DMS 273 (cell line): ENCODE measurements around the gene MYBPC2.
A peak's percentile ranks its signal among the peaks of the same experiment; 100 is the strongest.

ENCODE experiments used
- DNase-seq: peaks from one replicate; lab custom pipeline; 2025; ENCODE audit not compliant: unreplicated experiment; lab: John Stamatoyannopoulos, UW

The MYBPC2 gene

DNA sequence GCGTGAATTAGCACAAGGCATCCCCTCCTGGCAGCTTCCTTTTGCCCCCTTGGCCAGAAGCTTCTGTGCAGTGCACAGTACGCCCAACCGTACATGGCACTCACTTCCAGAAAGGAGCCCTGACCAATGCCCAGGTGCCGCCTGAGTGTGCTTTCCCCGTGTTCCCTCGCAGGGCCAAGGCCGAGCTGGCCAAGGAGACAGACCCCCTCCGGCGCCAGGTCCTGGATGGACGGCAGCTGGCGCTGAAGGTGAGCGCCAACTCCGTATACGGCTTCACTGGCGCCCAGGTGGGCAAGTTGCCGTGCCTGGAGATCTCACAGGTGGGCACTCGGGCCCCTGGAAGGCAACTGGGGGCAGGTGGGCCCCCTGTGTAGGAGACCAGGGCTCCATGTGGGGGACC, 23.3 kb upstream of the MYBPC2 start:
- DNase-seq: no peak

DNA sequence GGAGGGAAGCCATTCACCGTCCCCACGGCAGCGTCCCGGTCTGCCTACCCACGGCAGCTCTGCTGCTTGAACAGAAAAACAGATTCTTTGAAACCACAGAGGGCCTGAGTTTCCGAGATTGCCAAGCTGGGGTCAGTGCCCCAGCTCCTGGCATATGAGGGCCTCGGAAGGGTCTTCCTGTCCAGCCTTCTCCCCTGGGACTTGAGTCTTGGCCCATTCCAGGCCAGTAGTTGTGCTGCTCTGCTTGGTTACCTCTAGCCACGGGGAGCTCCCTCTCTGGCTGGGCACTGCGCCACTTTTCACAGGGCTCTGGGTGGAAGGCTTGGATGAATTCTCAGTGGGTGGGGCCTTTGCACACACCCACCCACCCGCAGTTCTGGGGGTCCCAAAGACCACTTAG, 22.6 kb upstream of the MYBPC2 start:
- no peak for DNase-seq

DNA sequence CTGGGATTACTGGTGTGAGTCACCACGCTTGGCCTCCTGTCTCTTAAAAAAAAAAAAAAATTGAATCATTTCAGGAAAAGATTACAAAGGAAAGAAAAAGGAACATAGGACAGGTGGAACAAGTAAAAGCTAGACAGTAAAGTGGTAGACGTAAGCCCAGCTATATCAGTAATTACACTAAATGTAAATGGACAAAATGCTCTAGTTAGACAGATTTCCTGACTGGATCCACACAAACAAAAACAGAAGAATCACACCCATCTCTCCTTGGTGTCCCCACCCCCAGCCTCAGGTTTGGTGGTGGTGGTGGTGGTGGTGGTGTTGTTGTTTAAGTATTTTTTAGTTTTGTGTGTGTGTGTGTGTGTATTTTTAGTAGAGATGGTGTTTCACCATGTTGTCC, 20.3 kb upstream of the MYBPC2 start:
- DNase-seq: no peak

DNA sequence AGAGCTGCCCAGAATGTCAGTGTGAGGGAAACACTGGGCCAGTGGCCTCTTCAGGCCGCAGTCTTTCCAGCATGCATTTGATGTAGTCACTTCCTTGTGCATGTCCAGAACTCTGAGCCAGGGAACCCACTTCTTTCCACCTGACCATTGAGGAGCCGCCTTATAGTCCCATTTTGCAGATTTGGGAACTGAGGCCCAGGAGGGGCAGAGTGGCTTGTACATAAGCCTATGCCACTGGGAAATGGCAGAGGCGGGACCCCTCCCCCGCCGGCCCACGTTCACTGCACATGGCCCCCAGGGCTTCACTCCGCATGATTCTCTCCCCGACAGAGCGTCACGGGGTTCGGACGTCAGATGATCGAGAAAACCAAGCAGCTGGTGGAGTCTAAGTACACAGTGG, 19.6 kb upstream of the MYBPC2 start:
- no peak for DNase-seq

DNA sequence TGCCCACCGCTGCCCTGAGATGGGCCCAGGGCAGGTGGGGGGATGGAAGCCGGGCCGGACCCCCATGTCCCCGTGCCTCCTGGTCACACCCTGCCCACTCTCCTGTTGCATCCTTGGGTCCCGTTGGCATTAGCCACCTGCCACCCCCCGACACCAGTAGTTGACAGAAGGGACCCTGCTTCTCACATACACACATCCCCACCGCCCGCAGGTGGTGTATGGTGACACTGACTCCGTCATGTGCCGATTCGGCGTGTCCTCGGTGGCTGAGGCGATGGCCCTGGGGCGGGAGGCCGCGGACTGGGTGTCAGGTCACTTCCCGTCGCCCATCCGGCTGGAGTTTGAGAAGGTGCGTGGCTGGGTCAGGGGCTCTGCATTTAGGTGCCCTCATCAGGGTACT, 19.2 kb upstream of the MYBPC2 start:
- DNase-seq: no peak

DNA sequence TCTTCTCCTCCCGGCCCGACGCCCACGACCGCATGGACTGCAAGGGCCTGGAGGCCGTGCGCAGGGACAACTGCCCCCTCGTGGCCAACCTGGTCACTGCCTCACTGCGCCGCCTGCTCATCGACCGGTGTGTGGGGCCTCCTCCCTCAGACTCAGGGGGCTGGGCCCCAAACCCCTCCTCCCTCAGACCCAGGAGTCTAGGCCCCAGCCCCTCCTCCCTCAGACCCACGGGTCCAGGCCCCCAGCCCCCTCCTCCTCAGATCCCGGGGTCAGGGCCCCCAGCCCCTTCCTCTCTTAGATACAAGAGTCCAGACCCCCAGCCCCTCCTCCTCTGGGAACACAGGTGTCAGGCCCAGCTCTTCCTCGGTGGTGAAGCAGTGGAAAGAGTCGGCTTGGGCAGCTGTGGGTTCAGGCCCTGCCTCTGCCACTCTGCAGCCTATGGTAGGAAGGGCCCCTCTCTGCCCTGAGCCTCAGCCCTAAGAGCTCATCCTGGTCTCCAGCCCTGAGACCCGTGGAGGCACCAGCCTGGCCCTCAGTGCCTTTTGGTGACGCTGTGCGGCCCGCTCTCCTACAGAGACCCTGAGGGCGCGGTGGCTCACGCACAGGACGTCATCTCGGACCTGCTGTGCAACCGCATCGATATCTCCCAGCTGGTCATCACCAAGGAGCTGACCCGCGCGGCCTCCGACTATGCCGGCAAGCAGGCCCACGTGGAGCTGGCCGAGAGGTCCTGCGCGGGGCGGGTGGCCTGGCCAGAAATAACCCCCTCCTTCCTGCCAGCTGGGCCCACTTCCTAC, 17.6 kb upstream of the MYBPC2 start:
- DNase-seq: peak; percentile 78

DNA sequence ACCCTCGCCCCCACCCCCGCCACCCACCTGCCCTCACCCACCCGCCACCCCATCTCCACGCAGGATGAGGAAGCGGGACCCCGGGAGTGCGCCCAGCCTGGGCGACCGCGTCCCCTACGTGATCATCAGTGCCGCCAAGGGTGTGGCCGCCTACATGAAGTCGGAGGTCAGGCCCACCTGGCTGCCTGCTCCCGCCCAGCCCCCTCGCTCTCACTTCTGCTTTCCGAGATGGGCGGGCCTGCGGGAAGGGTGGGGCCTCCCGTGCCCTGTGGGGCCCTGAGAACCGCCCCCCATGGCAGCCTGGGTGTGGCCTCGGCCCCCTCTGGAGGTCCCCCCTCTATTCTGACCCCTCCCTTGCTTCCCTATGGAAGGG, 17.0 kb upstream of the MYBPC2 start:
- no peak for DNase-seq

DNA sequence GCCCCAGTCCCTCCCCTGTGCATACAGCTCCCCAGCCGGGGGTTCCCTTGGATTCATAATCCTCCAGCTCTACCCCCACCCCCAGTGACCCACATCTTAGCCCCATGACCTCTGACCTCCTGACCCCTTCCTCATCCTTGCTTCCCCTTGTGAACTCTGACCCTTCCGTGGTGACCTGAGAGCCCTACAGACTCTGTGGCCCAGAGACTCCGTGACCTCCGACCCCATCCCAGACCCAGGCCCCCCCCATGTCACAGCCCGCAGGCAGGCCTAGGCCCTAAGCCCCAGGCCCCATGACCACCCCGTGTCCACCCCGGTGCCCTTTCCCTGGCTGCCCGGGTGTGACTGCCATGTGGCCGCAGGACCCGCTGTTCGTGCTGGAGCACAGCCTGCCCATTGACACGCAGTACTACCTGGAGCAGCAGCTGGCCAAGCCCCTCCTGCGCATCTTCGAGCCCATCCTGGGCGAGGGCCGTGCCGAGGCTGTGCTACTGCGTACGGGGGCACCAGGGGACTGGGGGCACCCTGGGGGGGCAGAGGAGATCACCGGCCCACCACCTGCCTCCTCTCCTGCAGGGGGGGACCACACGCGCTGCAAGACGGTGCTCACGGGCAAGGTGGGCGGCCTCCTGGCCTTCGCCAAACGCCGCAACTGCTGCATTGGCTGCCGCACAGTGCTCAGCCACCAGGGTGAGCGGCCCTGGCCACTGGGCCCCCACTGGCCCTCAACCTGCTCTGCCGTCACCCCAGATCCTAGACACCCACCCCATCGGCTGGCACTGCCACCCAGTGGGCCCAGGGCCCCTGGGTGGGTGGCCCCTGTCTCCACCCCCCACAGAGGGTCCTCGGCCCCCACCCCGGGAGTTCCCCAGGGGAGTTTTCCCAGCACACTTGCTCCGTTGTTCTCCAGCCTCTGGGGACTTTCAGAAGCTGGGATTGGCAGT, 16.4 kb upstream of the MYBPC2 start:
- no peak for DNase-seq

DNA sequence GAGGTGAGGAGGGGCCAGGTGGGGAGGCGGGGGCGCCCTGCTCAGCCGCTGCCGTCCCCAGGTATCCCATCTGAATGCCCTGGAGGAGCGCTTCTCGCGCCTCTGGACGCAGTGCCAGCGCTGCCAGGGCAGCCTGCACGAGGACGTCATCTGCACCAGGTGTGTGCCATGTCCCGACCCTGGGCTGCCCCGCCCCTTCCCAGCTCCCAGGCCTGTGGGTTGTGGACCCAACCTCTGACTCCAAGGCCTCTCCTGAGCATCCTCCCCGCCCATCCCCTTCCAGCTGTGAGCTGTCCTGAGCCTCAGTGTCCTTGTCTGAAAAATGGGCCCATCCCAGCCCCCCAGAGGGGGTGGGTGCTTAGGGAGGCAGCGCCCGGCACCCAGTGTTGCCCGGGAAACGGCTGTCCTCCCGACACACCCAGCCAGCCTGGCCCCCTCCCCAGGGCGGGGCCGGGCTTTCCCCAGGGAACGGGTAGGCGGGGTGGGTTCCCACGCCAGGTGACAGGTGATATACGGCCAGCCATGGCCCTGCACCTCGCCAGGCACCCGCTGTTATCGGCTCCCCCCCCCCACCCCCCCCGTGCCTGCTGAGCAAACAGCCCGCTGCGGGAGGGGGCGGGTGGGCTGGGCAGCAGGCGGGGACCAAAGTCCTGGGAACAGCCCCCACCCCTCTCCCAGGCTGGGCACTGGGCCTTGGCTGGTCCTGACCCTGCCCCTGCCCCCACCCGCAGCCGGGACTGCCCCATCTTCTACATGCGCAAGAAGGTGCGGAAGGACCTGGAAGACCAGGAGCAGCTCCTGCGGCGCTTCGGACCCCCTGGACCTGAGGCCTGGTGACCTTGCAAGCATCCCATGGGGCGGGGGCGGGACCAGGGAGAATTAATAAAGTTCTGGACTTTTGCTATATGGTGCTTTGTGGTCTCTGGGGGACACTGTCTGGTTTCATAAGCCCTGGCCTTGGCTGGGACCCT, 15.3 kb upstream of the MYBPC2 start:
- DNase-seq: peak; percentile 49

DNA sequence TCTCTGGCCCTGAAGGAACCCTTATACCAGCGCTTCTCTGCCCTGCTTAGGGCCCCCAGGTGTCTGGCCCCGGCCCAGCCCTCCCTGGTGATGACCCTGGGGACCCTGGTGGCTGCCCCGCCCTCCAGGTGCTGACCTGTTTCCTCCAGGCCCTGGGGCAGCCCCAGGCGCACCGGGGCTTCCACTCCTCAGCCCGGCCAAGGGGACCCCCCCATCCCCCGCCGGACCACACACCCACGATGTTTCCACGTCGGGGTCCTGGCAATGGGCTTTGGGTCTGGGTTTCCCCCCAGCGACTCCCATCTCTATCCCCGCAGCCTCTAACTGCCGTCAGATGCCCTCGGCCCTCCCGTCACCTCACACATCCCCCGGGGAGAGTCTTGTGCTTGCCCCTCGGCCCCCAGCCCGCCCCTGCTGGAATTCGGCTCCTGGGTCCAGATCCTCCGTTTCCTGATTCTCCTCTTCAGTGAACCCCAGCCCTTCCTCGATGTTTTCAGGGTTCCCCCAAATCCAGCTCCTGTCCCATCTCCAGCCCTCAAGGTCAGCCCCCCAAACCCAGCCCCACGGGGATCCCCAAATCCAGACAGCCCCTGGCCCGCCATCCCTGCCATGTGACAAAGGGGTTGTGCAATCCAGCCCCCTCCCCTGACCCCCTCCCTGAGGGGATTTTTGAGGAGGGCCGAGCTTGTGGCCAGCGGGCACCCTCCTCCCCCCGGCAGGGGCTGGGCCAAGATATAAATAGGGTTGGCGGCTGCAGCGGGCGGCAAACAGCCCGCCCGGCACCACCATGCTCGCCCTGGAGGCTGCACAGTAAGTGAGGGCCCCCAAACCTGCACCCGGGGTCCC, 14.3 kb upstream of the MYBPC2 start, which contains the start of gene SPIB:
Gene SPIB, plus strand, starts transcription at position 763 of the 846 bp plus-strand sequence. Its CDS starts 25 bp downstream, at position 788.
- no peak for DNase-seq

DNA sequence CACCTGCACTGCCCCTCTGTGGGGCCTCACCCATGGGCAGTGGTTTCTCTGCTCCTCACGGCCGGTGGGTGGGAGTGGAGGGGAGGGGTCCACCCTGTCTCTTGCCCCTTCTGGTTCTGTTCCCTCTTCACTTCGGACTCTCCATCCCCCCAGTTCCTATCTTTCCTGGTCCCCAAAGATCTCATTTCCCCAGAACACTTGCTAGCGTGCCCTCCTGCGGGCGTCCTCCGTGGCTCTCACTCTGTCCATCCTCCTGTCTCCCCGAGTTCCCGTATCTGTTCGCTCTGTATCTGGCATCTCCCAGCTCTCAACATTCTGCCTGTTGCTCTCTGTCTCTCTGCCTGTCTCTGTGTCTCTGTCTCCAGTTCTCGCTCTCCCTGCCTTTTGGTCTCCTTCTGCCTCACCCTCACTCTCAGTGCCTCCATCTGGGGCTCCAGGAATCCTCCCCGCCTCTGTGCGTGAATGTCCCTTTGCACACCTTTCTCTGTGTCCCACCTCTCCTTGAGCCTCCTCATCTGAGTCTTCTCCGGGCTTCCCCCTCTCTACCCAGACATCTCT, 13.6 kb upstream of the MYBPC2 start:
- peak; percentile 31 for DNase-seq

DNA sequence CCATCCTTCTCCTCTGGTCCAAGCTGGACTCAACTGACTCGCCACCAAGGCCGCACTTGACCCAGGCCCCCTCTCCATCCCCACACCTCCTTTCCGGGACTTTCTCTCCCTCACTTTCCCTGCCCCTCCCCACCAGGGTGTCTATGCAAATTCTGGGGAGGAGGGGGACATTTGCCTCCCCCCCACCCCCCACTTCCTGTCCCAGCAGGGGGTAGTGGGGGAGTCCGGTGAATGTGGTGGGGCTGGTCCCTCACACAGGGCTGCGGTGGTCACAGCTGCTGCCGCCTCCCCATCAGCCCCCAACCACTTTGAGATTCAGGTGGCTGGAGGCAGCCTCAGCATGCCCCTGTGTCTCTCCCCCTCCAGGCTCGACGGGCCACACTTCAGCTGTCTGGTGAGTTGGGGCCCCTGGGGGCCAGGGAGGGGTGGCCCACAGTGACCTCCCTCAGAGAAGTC, 13.1 kb upstream of the MYBPC2 start:
- DNase-seq: no peak

DNA sequence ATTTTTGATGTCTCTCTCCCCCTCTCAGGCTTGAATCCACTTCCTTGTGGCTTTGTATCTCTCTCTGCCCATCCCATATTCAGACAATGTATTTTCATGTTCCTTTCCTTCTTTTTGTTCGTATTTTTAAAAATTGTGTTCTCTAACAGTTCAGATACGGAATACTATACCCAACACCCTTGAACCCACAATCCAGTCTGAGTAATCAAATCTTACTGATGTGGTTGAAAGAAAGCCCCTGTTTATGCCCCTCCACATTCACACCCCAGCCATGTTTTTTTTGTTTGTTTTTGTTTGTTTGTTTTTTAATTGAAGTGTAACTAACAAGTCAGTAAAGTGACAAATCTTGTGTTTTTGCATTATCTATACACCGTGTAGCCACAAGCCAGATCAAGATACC, 12.6 kb upstream of the MYBPC2 start:
- no peak for DNase-seq

DNA sequence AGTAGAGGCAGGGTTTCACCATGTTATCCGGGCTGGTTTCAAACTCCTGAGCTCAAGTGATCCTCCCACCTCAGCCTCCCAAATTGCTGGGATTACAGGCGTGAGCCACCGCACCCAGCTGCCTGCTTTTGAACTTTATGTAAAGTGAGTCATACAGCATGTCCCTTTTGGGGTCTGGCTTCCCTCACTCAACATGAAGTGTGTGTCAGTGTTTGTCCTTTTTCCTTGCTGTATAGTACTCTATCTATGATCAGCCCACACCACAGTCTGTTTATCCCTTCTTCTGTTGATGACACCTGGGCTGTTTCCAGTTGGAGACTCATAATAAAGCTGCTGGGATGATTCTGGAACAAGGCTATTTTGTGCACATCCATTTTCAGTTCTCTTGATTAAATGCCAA, 11.9 kb upstream of the MYBPC2 start:
- DNase-seq: no peak

DNA sequence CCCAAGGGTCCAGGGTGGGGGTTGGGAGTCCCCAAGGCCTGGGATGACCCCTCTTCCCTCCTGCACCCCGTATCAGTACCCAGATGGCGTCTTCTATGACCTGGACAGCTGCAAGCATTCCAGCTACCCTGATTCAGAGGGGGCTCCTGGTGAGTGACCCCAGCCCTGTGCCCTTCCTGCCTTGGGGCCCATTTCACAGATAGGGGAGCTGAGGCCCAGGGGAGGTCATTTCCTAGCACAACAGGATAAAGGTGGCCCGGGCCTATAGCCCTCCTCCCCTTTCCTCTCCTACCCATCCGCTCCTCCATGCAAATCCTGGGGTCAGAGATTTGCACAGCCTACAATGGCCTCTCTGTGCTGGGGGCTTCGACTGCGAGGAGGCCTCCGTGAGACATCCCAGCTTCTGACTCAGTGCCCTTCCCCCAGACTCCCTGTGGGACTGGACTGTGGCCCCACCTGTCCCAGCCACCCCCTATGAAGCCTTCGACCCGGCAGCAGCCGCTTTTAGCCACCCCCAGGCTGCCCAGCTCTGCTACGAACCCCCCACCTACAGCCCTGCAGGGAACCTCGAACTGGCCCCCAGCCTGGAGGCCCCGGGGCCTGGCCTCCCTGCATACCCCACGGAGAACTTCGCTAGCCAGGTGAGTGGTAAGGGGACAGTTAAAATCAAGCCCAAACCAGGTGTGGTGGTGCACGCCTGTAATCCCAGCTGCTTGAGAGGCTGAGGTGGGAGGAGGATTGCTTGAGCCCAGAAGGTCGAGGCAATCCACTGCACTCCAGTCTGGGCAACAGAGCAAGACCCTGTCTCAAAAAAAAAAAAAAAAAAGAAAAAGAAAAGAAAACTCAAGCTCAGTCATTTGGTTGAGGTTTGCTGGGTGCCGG, 10.1 kb upstream of the MYBPC2 start:
- no peak for DNase-seq

DNA sequence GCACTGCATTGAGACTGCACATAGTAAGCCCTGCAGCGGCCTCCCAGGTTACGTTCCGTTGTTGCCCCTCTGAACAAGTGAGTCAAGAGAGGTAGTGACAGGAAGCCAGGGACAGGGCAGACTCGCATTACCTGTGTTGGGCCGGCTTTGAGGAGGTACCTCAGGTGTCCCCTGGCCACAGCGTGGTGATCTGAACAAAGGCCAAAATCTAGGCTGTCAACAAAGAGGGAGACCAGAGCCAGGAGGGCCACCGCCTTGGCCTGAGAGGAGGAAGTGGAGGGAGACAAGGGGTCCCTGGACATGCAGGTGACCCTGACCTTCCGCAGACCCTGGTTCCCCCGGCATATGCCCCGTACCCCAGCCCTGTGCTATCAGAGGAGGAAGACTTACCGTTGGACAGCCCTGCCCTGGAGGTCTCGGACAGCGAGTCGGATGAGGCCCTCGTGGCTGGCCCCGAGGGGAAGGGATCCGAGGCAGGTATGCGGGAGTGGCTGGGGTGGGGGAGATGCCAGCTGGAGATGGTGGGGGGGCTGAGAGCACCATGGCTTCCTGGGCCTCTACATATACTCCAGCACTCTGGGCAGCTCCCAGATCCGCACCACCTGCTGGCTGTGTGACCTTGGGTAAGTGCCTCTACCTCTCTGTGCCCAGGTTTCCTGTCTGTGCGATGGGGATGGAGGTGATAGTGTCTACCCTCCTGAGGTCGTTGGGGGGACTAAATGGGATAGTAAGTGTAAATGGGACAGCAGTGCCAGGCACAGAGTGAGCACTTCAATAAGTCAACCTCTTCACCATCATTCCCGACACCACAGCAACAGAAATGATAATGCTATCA, 9.2 kb upstream of the MYBPC2 start:
- no peak for DNase-seq

DNA sequence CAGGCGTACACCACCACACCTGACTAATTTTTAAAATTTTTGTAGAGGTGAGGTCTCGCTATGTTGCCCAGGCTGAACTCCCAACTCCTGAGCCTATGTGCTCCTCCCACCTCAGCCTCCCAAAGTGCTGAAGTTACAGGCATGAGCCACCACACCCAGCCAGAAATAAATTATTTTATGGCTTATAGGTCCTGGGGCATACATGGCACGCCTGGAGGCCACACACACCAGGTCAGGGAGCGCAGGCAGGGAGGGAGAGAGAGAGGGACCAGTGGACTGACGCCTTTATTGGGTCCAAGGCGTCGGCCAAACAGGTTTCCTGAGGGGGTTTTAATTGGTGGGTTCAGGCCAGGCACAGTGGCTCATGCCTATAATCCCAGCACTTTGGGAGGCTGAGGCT, 7.1 kb upstream of the MYBPC2 start:
- no peak for DNase-seq
